GM12891 (cell line): Measurements from ENCODE around the gene ANKRD6.

Source experiments
- POLR2AphosphoS5 ChIP-seq: IDR thresholded peaks from 2 replicates; pipeline ENCODE4 v1.6.1; 2011; ENCODE audit warnings: low read depth, low read length, control low read depth
- TAF1 ChIP-seq: IDR thresholded peaks from 2 replicates; pipeline ENCODE4 v1.6.1; 2011; ENCODE audit warnings: low read depth, low read length, control low read depth

DNA sequence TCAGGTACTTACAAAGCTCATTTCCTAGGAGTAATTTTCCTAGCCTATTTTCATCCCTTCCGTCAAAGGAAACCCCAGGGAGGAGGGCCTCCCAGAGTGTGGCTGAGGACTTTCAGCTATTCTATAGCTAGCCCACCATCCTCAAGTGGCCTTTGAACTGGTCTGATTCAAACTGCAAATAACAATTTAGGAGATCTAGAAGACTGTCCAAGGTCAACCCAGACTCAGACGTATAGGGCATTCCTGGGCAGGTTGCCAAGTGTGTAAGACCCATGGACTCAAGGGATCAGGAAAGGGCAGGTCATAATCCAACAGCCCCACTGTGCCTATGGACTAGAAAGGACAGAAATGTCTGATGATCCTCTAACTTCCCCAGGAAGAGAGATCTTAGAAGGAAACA lies 18.7 kb upstream of the ANKRD6 start:
- no peak for TF ChIP-seq POLR2AphosphoS5
- TF ChIP-seq TAF1 = no peak
